Ramos (cell line): ENCODE measurements around the gene CAMK2N1.

ENCODE experiments used
- in situ Hi-C: fragments of 300-500 bp; cut with MboI; formaldehyde crosslinking; loops from one replicate; pipeline ENCODE4 v1.14.3; 2022; ENCODE audit warnings: low sequenced_read_pairs; ENCODE audit not compliant: unreplicated experiment

The CAMK2N1 gene

DNA sequence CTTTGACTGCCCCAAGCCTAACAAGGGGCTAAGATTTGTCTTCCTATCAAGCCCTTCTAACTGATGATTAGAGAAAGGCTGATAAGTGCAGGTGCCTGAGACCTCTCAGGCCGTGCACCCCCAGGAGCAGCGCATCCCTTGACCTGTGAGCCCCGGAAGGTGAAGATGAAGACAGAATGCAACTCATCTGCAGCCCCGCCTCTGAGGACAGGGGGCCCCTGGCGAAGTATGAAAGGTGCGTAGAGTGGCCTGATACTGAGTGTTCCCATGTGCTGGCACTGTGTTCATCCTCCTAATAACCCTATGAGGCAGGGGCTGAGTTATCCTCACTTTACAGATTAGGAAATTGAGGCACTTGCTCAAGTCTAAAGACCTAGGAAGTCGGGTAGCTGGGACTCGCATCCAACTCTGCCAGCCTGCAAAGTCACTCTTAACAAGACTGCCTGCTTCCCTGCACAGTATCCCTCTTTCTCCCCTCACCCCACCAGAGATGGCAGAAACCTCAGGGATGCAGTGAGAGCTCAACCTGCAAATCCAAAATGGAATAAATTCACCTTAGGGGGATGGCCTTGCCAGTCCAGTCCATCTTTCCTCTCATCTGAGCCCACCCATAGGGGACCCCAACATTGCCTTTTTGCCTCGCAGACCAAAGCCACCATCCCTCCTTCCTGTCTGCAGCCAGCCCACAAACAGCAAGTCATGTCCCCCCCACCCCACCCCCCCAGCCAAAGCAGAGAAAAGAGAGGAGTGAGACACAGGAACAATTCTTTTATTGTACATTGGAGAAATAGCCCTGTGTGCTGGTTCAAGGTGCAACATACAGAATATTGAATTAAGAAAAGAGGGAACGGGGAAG is 4.1 kb downstream of the CAMK2N1 start:
- in situ Hi-C loops: loop anchor here (25.0 kb wide), 1 partner anchor 570 kb away; the partner anchor contains the start of gene PLA2G2E

DNA sequence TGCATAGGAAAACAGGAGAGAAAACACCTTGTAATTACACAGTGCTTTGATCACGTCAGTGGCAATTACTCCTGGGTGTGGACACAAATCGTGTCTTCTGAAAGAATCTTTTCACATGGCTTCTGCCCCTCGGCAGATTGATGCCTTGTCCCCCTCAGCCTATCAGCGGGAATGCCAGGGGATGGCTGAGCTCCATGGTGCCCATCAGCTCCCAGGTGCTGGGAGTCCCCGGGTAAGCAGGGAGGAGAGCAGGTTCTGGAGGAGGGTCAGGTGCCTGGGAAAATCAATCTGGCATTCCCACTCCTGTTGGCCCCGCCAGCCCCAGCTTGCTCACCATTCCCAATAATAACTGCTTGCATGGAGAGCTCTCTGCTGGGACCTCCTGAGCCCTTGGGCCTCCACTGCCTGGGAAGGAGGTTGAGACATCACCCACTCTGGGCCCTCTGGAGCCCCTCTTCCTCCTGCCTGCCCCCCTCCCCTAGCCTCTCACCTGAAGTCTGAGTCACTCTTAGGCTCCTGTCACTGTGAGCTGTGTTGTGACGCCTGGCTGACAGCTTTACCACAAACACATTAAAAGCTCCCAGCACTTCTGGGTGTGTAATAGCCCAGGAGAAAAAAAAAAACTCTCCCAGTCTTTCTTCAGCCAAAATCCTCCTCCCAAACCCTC is 4.9 kb downstream of the CAMK2N1 start:
- in situ Hi-C loops: loop anchor here (25.0 kb wide), 1 partner anchor 569 kb away; the partner anchor contains the start of gene PLA2G2E

DNA sequence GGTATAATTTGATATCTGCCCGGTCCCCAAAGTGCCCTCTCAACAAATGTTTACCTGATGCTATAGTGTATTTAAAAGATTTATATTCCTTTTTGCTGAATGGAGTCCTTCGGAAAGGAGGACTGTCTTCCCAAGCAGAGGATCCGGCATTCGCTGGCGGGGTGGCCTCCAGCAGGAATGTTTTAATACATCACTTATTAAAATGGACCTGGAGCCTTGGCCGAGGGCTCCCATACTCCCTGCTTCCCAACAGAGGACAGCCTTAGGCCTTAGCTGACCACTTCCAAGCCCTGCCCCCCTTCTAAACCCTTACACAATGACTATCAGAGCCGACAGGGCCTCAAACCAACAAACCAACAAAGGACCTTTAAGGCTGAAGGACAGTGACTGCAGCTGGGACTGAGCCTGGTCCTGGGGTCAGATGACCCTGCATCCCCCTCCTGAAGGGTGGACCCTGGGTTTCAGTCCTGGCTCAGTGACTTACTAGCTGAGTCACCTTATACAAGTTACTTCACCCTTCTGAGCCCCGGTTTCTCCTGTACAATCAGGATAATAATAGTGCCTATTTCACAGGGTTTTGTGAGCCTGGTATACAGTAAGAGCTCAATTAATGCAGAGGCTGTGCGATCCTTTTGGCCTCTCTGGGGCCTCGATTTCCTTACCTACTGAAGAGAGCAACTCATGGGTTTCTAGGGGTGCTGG is 5.6 kb downstream of the CAMK2N1 start:
- in situ Hi-C loops: loop anchor here (25.0 kb wide), 1 partner anchor 568 kb away; the partner anchor contains the start of gene PLA2G2E

DNA sequence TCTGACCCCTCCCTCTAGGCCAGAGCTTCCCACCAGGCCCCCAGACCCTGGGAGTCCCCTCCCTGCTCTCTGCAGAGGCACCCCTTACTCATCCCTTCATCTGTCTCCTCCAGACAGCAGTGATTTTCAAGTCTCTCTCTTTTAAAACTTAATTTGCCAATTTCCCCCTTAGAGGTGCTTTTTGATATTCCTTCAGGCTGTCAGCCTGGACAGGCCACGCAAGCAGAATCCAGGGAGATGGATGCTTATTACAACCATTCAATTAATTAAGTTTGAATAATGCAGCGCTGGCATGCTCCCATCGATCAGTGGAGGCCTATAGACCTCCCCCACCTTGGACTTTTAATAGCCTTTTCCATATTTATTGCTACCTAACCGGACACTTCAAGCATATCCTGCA is 6.2 kb downstream of the CAMK2N1 start:
- in situ Hi-C loops: loop anchor here (25.0 kb wide), 1 partner anchor 568 kb away; the partner anchor contains the start of gene PLA2G2E

DNA sequence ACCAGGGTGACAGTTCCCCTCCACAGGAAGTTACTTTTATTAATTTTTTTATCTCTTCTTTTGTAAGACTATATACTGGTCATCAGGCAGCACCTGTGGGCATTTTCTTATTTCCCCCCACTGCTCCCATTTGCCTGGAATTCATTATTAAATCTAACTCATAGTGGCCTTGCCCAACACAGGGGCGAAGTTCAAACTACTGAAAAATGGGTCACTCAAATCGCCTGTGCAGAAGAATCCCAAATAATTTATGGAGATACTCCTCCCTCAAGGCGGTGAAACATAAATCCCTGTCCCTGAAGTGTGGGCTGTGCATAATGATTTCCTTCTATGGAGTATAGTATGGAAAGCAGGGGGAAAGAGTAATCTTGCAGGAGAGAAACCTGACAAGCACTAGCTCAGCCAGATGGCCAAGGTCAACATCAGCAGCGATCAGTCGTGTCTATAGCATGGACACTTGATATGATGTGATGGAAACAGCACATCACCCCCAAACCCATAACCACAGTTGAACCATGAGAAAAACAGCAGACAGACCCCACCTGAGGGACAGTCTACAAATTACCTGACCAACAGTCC is 7.9 kb downstream of the CAMK2N1 start:
- in situ Hi-C loops: loop anchor here (25.0 kb wide), 1 partner anchor 566 kb away; the partner anchor contains the start of gene PLA2G2E

DNA sequence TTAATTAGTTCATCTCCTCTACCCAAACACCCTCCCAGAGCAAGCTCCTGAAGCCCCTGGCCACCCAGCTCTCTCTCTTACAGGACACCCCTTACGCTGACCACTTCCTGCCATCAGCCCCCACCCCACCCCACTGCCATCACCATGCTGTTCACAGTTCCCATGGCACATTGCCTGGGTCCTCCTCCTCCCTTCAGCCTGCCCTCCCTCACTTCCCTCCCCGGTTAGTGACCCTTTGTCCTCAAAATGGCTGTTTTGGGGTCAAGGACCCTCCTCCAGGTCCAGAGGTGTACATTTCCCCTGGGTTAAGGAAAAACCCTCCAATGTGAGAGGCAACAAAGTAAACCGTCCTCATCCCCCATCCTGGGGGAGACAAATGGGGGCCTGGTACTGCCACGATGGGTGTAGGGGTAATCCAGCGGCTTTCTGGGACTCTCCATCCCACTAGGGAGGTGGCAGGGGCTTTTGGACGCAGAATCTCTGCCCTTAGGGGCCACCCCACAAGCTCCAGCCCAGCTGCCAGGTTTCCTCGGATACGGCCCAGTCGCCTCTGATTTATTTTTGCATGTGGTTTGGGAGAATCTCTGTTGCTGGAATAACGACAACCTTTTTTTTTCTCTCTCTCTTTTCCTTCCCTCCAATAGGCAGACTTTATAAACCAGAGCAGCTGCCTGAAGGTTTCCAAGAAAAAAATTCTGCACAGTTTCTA is 8.5 kb downstream of the CAMK2N1 start:
- in situ Hi-C loops: loop anchor here (25.0 kb wide), 1 partner anchor 565 kb away; the partner anchor contains the start of gene PLA2G2E

DNA sequence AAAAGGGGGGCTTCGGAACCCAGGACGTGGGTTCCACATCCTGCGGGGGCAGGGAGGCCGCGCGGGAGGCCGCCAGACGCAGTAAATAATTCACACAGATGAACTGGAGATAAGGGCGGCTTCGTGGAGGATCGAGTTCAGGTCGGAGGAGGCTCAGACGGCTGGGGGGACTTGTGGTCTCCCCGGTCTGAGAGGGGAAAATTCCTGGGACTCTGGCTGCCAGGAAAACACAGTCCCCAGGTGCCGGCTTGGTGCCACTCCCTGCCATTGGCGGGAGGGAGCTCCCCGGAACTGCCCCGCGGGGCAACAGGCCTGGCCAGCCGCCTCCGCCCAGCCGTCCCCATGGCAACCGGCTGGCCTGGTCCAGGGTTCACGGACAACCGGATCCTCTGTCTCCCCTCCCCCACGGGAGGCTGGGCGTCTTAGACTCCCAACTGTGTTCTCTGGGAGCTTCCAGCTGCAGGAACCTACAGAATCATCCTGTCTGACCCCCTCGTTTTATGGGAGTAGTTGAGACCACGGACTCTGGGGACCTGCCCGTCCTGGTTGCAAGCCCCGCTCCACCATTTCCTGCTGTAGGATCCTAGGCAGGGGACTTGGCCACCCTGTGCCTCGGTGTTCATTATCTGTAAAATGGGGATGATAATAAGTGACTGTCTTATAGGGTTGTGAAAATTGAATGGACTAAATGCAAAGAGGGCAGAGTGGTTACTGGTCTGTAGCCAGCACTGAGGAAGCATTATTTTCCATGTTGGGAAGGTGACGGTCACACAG is 9.6 kb downstream of the CAMK2N1 start:
- in situ Hi-C loops: loop anchor here (25.0 kb wide), 1 partner anchor 564 kb away; the partner anchor contains the start of gene PLA2G2E

DNA sequence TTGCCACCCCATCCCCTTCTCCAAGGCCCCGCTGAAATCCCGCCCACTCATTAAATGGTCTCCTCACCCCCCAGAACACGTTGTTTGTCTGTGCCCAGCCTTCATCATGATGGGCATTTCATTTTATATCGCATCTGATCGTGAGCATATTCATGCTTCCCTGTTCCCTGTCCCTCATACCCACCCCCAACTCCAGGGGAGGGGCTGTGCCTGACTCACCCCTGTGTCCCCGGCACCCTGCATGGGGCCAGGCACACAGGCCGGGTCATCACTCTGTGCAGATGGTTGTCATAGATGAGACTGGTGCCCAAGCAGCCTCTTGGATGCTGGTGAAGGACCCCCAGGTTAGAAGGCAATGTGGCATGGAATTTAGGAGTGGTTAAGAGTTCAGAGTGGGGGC is 11.0 kb downstream of the CAMK2N1 start:
- in situ Hi-C loops: loop anchor here (25.0 kb wide), 1 partner anchor 563 kb away; the partner anchor contains the start of gene PLA2G2E

DNA sequence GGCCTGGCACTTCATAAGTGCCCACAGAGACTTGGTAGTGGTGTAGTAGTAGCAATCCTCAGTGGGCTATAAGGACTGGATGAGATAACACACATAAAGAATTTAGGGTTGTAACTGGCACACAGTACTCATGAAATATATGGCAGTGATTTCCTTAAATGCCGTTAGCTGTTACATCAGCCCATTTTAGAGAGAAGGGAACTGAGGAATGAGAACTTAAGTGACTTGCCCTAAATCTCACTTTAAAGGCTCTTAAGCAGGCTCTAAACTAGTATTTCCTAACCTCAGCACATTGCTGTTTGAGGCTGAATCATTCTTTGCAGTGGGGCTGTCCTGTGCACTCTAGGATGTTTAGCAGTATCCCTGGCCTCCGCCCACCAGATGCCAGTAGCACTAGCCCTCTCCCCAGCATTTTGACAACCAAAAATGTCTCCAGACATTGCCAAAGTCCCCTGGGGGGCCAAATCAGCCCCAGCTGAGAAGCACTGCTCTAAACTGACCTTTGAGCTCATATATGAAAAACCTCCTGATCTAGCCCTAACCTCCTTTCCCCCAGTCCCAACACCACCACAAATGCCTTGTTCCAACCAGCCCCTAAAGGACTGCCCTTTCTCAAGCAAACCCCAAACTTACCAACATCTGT is 11.6 kb downstream of the CAMK2N1 start:
- in situ Hi-C loops: no loop called here

DNA sequence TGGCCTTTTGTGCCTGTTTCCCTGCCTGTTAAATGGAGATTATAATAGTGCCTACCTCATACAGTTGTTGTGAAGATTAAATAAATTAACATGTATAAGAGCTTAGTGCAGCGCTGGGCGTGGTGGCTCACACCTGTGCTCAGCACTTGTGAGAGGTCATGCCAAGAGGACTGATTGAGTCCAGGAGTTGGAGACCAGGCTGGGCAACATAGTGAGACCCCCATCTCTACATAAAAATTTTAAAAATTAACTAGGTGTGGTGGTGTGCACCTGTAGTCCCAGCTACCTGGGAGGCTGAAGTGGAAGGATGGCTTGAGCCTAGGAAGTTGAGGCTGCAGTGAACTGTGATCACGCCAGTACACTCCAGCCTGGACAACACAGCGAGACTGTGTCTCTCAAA is 12.1 kb downstream of the CAMK2N1 start:
- in situ Hi-C loops: no loop called here

DNA sequence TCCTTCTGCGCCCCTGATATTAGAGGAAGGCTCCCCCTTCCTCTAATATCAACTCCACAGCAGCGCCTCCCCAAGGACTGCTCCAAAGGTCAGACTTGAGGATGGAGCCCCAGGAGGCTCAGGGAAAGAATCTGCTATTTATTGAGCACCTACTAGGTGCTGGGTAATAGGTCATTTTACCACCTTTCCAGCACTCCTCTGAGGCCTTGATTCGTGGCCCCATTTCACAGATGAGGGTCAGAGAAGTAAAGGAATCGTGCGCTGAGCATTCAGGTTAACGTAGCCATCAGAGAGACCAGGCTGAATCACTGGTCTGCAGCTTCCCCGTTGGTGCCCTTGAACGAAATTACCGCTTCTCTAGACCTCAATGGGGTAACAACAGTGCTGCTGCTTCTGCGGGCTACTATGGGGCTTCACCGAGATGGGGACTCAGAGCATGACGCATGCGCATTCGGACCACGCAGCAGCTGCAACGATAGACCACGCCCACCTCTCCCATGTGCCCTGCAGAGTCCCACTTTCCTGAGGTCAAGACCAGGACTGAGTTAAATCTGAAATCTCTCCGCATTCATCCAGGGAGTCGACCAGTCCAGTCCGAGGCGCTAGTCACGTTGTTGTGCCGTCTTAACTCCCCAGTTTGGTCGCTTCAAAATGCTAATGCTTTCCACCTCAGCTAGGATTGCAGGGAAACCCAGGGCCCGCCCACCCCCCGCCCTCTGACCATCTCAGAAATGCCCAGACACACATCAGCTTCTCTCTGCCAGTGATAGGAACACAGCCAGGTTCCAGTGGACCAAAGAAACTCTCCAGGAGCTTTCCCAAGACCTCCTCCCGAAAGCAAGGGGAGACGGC is 12.9 kb downstream of the CAMK2N1 start:
- in situ Hi-C loops: no loop called here

DNA sequence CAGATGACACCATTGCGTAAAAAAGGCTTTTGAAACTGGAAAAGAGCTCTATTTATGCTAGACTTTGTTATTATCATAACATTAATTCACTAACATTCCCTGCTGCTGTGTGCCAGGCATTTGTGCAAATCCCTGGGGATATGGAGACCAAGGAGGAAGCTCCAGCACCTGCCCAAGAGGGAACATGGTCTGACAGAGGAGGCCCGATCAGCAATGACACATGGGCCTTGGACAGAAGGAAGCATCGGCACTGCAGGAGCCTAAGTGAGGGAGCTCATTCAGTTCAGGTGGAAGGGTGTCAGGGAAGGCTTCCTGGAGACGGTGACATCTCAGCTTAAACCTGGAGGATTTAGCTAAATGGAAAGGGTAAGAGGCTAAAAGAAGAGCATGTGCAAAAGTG is 13.9 kb downstream of the CAMK2N1 start:
- in situ Hi-C loops: no loop called here

DNA sequence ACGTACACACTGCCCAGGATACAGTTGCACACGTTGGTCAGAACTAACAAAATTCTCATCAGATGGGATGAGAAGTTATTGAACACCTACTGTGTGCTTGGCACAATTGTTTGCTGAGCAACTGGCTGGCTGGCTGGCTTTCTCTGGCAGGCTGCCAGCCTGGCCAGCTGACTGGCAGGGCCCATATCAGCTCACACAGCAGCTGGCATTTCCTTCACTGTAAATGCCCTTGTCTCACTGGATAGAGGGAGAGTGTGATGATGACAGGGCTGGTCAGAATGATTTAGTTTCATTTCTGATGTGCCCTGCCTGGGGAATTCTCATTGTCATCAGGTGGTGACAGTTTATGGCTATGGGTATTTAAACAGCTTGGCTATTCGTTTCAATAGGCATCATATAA is 15.8 kb downstream of the CAMK2N1 start:
- in situ Hi-C loops: no loop called here

DNA sequence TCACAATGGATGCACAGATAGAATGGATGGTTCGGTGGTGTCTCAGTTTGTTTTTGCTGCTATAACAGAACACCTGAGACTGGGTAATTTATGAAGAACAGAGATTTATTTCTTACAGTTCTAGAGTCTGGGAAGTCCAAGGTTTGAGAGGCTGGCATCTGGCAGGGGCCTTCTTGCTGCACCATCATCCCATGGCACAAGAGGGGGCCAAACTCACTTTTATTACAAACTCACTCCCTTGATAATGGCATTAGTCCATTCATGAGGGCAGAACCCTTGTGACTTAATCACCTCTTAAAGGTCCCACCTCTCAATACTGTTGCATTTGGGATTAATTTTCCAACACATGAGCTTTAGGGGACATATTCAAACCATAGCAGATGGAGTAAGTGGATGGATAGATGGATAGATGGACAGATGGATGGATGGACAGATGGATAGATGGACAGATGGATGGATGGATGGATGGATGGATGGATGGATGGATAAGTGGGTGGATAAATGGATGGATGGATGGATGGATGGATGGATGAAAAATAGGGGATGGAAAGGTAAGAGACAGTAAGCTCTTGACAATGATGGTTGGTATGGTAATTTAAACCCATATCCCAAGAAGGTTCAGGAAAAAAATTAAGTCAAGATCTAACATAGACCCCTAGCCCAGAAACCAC is 16.5 kb downstream of the CAMK2N1 start:
- in situ Hi-C loops: no loop called here

DNA sequence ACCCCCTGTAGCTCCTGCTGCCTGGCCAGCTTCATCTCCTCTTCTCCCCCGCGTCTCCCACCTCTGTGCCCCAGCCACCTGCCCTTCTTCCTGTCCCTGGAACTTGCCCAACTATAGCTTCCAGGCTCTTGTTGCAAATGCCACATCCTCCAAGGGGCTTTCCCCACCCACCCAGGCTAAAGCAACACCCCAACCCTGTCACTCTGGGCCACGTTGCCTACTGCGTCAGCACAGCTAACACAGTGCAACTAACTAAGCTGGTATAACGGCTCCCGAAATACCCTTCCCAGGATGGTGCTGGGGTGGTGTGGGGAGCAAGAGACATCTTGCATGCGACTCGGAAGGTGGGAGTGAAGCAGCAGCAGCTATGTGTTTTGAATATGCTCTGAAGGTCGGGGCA is 19.7 kb downstream of the CAMK2N1 start:
- in situ Hi-C loops: no loop called here

DNA sequence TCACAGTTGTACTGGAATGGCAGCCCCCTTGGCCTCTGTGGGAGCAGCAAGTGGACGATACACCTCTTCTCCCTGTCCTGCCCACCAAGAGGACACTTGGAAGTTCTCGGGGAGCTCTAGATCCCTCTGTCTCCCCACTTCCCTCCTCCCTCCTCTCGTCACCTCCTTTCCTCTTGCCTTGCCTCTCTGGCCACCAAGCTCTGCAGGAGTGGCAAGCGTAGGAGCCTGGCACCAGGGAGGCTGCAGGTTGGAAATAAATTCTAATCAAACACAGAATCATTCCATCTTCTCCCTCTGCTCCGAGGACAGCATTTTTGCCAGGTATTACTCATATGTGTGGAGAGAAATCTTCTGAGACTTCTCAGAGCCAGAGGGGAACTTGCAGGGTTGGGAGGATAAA is 20.8 kb downstream of the CAMK2N1 start:
- in situ Hi-C loops: no loop called here

DNA sequence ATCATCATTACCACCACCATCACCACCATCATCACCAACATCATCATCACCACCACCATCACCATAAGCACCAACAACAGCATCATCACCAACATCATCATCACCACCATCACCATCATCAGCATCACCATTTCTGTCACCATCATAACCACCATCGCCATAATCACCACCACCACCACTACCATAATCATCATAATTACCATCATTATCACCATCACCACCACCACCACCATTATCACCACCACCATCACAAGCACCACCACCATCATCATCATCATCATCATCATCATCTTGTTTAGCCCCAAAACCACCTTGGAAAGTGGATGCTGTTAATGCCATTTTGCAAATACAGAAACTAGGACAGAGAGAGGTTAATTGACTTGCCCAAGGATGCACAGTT is 22.5 kb downstream of the CAMK2N1 start:
- in situ Hi-C loops: no loop called here
